Thyroid gland (tissue), 4 donors: Measurements from ENCODE around the gene MRPL43. TPM values are rescaled to one million over a fixed set of nuclear protein-coding genes. Genes with fewer than 3 reads are reported as not detected.

ENCODE experiments used
- DNase-seq, 2 donors: peaks; one replicate each; pipeline ENCODE4 v3.0.0-alpha.2; 2019
- H3K27ac ChIP-seq, 3 donors: fragments of 200-600 bp; sonication (generic); 1 replicate in 2 of 3; 2 replicates in 1 of 3; pipeline ENCODE4 v1.5.1; 2016 to 2019; ENCODE audit warnings: mild to moderate bottlenecking in 1 of 3, moderate library complexity in 1 of 3
- H3K27me3 ChIP-seq: fragments of 200-600 bp; sonication (generic); one replicate; pipeline ENCODE4 v1.5.1; 2019
- H3K36me3 ChIP-seq, 2 donors: fragments of 200-600 bp; sonication (generic); one replicate each; pipeline ENCODE4 v1.5.1; 2016 to 2019
- H3K4me1 ChIP-seq, 2 donors: fragments of 200-600 bp; sonication (generic); one replicate each; pipeline ENCODE4 v1.5.1; 2017 to 2019
- H3K4me3 ChIP-seq, 3 donors: fragments of 200-600 bp; sonication (generic); replicated peaks in 1 of 3; 1 replicate in 2 of 3; 2 replicates in 1 of 3; pipeline ENCODE4 v1.5.1; 2016; ENCODE audit warnings: mild to moderate bottlenecking in 1 of 3
- H3K9me3 ChIP-seq: fragments of 200-600 bp; sonication (generic); one replicate; pipeline ENCODE4 v1.5.1; 2017
- CTCF ChIP-seq, 6 experiments: fragments of 200-600 bp in 3 of 6; fragments of 450-650 bp in 3 of 6; sonication (generic) in 3 of 6; IDR thresholded peaks; one replicate each; pipeline ENCODE4 v1.5.1; 2016 to 2019; ENCODE audit warnings: antibody characterized with exemption in 6 of 6, mild to moderate bottlenecking in 2 of 6, inconsistent platforms in 1 of 6, moderate library complexity in 1 of 6
- POLR2A ChIP-seq, 2 donors: fragments of 450-650 bp; IDR thresholded peaks; one replicate each; pipeline ENCODE4 v1.6.1; 2017; ENCODE audit warnings: antibody characterized with exemption in 2 of 2, mild to moderate bottlenecking in 2 of 2, moderate library complexity in 1 of 2
- WGBS, 2 donors: methylation state at CpG; one replicate each; pipeline ENCODE4 v1.1.5; 2017; 5-methylcytosine and 5-hydroxymethylcytosine counted together
- intact Hi-C: fragments of 100-400 bp; cut with DNase I; formaldehyde crosslinking; loops from one replicate; pipeline ENCODE4 v1.15.1; 2023
- total RNA-seq, 4 donors: library from RNA; depleted of rRNA; stranded (reverse); fragments of >200 nt; gene quantifications; one replicate each; pipeline ENCODE4 v1.2.3, GENCODE V29; 2016

Gene MRPL43
- total RNA-seq, 4 donors from 2014 or later = 86.1 to 178 (median 145) TPM

GRCh38 chr10:101010329-101010728 is 23.0 kb upstream of the MRPL43 start:
- no peak for DNase-seq
- H3K27me3 ChIP-seq = no peaks in the 10 kb centered on the region
- no peaks in the 10 kb centered on the region for H3K9me3 ChIP-seq
- peaks cover 7 to 10% of the 10 kb centered on the region in 2 donors for H3K4me1 ChIP-seq
- intact Hi-C loops = no loop called here
- TF ChIP-seq CTCF (IDR thresholded peaks at IDR 0.05) = no peak
- TF ChIP-seq POLR2A (IDR thresholded peaks at IDR 0.05) = no peak
- no peak overlapping the region for H3K4me3 ChIP-seq
- 87 to 100% methylated on average over 4 to 14 of the region's 22 CpGs for WGBS, 2 donors
- no peak overlapping the region for H3K27ac ChIP-seq
- peaks cover 20 to 21% of the 10 kb centered on the region in 2 donors for H3K36me3 ChIP-seq

- TF ChIP-seq CTCF (IDR thresholded peaks at IDR 0.05) (no peak), POLR2A (IDR thresholded peaks at IDR 0.05) (no peak)
- DNase-seq = no peak
- peaks cover 7 to 10% of the 10 kb centered on the region in 2 donors for H3K4me1 ChIP-seq
- H3K4me3 ChIP-seq = no peak overlapping the region
- intact Hi-C loops = no loop called here
- H3K36me3 ChIP-seq = peaks cover 28 to 30% of the 10 kb centered on the region in 2 donors
- H3K9me3 ChIP-seq = no peaks in the 10 kb centered on the region
- H3K27ac ChIP-seq = no peak overlapping the region
- no peaks in the 10 kb centered on the region for H3K27me3 ChIP-seq
- WGBS, 2 donors = 78 to 96% methylated on average over 4 to 6 of the region's 6 CpGs
These were observed 21.6 kb upstream of the MRPL43 start for GRCh38 chr10:101008823-101009423.

GRCh38 chr10:101007915-101008822 is 20.9 kb upstream of the MRPL43 start:
- H3K27me3 ChIP-seq = no peaks in the 10 kb centered on the region
- H3K4me3 ChIP-seq = no peak overlapping the region
- DNase-seq = no peak
- intact Hi-C loops = no loop called here
- TF ChIP-seq POLR2A (IDR thresholded peaks at IDR 0.05) (no peak), CTCF (IDR thresholded peaks at IDR 0.05) (no peak)
- no peak overlapping the region for H3K27ac ChIP-seq
- WGBS, 2 donors = 67 to 76% methylated on average over 6 to 13 of the region's 13 CpGs
- peaks cover 5 to 8% of the 10 kb centered on the region in 2 donors for H3K4me1 ChIP-seq
- peaks cover 35 to 36% of the 10 kb centered on the region in 2 donors for H3K36me3 ChIP-seq
- no peaks in the 10 kb centered on the region for H3K9me3 ChIP-seq

- WGBS, 2 donors = 54 to 70% methylated on average over 9 to 10 of the region's 11 CpGs
- Histone ChIP-seq H3K27me3 (no peaks in the 10 kb centered on the region), H3K27ac (no peak overlapping the region), H3K4me3 (no peak overlapping the region), H3K36me3 (peaks cover 35 to 36% of the 10 kb centered on the region in 2 donors), H3K9me3 (no peaks in the 10 kb centered on the region), H3K4me1 (peaks cover 0 to 6% of the 10 kb centered on the region in 2 donors)
- intact Hi-C loops = no loop called here
- peak; percentile 27 to 31 for DNase-seq
- TF ChIP-seq POLR2A (IDR thresholded peaks at IDR 0.05) = no peak
- TF ChIP-seq CTCF (IDR thresholded peaks at IDR 0.05) = no peak
These were observed 19.9 kb upstream of the MRPL43 start for GRCh38 chr10:101007099-101007711.
